CD4-positive, alpha-beta T cell treated with Interleukin-6 at 100 ng/mL for 8 hours (primary cell): Measurements from ENCODE around the gene MARCHF3.
"Not testable (repeated sequence)": the region's sequence is repeated elsewhere in the genome, so short reads cannot be mapped to it uniquely, and the experiment has no call there.

Experiments
- DNase-seq: peaks from one replicate; pipeline ENCODE4 v3.0.0-alpha.2; 2020; ENCODE audit warnings: mixed read lengths, low spot score

Gene MARCHF3

DNA sequence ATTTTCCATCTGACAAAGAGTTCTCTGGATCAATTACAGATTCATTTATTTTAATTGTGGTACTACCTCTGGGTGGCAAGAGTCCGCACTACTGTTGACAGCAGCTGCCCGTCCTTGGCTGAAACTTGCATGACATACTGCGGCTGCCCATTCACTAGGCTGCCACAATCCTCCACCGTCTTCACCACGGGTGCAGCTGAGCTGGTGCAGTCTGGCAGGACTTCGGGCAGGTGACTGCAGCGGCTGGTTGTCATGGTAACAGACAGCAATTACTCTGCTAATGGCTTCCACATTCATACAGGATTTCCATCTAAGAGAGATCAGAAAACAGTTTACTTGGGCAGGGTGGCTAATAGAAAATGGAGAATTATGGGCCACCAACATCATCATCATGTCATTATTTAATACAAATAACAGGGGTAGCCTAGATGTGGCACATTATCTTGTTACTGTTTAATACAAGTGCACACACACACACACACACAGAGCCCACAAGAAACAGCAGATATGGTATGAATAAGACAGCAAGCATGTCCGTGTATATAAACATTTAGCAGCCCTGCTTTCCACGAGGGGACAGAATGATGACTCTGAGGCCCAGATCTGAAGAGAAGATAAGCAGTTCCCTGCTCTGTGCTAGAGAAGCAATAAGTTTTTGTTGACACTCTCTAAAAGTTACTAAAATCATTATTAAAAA, 112.3 kb downstream of the MARCHF3 start:
- DNase-seq, result no peak

DNA sequence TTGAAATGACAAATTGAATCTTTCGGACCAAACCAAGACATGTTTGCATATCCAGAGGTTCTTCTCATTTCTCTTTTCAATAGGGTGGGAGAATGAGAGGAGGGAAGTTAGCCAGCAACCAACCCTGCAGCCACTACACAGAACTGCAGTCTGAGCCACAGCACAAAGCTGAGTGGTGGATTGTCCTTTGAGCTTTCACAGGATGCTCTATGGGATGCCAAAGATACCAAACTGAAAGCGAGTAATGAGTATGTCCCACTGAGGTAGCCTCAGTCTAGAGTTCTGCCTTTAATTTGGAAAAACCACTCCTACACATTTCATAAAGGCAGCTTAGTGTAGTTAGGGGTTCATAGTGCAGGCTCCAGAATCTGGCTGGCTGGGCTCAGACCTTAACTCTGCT, 114.9 kb downstream of the MARCHF3 start:
- no peak for DNase-seq

DNA sequence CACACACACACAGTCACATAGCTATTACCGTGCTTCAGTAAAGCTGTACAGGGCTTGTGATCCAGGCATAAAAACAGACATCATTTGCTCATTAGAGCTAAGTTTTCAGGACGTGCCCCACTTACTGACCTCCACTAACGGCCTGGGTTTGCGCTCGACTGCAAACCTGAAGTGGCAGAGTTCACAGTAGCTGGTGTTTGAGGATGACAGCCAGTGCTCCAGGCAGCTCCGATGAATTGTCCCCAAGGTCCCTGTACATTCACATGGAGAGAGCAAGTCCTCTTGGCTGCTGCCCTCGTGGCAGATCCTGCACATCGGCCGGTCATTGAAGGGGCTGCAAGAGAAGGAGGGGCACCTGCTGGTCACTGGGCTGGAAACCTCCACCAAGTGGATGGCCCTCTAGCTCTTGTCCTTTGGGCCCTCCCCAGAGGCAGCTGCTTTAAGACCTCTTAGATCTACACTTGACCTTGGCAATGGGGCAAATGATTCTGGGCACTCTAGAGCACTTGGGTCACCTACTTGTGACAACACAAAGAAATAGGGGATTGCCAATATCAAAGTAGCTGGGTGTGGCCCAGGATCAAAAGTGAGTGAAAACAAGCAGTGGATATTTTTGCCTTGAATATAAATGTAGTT, 115.4 kb downstream of the MARCHF3 start:
- DNase-seq, result no peak

DNA sequence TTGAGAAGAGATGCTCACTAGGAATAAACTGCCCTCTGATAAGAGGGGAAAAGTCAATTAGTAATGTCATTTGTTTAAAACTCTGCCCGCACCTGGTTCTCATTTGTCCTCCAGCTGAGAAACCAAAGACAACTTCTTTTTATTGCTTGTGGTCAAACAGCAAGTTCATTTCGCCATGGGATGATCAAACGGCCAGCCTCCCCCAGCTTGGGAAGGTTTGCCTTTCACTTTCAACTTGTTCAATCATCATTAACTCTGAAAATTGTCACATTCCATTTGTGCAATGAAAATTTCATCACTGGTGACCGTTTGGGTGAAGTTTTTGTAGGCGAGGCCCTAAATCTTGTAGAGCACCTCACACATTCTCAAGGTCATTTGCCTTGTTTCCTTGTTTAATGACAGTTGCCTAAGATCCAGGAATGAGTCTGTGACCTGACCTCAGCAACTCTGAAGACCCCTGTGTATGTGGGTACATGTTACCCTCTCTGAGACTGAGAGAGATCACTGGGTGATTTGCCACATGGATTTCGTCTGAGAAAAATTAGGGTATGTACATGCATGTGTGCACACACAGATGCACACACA, 117.7 kb downstream of the MARCHF3 start:
- no peak for DNase-seq

DNA sequence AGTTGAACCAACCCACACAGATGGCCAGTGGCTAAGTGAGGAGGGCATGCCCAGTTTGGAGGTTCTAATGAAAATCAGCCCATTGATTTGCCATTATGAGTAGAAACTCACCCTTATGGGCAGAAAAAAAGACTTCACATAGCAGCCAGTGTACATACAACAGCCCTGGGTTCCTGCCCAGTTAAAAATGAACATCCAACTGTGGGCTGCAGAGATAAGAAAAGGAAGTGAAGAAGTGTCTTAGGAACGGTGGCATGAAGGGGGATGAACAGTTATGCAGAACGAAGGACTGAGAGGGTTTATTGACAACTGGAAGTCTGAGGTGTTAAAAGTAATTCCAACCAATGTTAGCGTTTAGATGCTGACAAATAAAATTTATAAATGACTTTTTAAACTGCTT, 118.4 kb downstream of the MARCHF3 start:
- DNase-seq, result no peak

DNA sequence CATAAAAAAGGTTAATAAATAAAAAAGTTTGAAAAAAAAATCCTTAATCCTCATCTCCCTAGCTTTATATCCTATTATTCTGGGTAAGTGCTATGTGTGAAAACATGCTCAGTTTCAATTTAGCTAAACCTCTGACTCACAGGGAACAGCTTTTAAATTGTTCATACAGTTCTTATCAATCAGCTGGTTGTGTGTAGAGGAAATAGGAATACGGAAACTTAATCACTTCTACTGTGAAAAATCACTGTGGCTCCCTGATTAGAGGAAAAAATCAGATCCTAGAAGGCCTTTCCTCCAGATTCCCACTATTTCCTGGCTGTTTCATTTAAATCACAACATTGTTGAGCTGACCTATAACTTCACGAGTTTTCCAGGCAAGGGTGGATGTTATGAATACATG, 120.5 kb downstream of the MARCHF3 start:
- DNase-seq, result no peak

DNA sequence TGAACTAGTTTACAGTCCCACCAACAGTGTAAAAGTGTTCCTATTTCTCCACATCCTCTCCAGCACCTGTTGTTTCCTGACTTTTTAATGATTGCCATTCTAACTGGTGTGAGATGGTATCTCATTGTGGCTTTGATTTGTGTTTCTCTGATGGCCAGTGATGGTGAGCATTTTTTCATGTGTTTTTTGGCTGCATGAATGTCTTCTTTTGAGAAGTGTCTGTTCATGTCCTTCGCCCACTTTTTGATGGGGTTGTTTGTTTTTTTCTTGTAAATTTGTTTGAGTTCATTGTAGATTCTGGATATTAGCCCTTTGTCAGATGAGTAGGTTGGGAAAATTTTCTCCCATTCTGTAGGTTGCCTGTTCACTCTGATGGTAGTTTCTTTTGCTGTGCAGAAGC, 126.0 kb downstream of the MARCHF3 start:
- DNase-seq, result not testable (repeated sequence)

DNA sequence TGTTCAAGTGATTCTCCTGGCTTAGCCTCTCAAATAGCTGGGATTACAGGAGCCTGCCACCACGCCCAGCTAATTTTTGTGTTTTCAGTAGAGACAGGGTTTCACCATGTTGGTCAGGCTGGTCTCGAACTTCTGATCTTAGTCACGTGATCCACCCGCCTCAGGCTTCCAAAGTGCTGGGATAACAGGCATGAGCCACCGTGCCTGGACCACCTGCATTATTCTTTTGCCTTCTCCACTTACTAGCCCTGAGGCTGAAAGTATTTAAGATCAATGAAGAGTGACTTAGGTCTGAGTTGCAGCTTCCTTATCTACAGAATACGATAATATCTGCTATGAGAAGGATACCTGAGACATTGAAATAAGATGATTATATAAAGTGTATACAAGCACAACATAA, 129.6 kb downstream of the MARCHF3 start:
- no peak for DNase-seq

DNA sequence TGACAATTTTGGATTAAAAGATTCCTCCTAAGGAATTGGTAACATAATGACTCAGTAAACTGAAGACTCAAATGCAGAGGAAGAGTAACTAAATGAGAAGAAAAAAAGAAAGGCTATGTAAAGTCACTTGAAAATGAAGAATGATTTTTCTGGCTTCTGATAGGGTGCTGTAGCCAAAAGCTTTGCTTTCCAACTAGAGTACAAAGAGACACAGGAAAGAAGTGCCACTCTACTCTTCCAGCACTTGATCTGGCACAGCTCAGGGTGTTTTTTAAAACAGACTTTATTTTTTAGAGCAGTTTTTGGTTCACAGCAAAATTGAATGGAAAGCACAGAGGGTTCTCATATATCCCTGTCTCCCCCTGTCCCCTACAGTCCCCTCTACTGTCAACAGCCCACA, 130.9 kb downstream of the MARCHF3 start:
- no peak for DNase-seq

DNA sequence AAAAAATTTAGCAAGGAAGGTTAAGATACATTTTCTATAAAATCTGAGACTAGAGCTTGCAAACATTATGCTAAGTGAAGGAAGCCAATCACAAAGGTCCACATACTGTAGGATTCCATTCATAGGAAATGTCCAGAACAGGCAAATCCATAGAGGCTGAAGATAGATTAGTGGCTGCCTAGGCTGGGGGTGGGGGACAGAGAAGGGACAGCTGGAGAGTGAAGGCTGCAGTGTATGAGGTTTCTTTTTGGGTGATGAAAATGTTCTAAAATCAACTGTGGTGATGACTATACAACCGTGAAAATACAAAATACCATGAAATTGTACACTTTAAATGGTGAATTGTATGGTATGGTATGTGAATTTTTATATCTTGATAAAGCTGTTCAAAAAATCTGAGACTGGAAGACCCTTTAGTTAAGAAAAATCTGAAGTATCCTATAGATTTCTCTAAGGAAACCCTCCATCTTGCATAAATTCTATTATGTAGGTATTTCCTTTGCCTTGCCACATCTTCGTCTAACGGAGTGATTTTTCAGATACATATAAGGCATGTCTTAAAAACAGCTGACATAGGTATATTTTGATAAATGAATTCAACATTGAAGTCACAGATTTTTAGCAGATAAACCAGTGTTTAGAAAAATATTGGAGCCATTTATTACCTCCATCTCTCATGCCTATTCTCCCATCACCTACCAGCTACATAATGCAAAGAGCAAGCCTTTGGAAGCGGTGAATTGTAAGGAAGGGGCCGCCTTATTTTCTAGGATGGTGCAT, 132.3 kb downstream of the MARCHF3 start:
- DNase-seq, result no peak

DNA sequence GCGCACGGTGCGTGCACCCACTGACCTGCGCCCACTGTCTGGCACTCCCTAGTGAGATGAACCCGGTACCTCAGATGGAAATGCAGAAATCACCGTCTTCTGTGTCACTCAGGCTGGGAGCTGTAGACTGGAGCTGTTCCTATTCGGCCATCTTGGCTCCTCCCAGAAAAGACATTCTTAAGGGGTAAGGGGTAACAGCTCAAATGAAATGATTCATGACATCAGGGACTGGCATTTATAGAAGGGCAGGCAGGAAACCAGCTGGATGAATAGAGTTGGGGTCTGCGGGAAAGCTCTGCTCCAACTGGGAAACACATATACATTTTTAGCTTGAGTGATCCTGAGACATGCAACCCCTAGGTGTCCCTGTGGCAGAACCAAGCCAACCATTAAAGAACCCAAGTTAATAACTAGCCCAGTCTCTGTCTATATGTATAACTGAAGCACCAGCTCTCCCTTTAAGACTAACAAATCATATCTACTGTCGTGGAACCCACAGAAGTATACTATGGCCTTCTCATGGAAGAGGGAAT, 134.1 kb downstream of the MARCHF3 start:
- DNase-seq, result no peak

DNA sequence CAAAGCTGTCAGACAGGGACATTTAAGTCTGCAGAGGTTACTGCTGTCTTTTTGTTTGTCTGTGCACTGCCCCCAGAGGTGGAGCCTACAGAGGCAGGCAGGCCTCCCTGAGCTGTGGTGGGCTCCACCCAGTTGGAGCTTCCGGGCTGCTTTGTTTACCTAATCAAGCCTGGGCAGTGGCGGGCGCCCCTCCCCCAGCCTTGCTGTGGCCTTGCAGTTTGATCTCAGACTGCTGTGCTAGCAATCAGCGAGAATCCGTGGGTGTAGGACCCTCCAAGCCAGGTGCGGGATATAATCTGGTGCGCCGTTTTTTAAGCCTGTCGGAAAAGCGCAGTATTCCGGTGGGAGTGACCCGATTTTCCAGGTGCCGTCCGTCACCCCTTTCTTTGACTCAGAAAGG, 134.6 kb downstream of the MARCHF3 start:
- DNase-seq, result not testable (repeated sequence)

DNA sequence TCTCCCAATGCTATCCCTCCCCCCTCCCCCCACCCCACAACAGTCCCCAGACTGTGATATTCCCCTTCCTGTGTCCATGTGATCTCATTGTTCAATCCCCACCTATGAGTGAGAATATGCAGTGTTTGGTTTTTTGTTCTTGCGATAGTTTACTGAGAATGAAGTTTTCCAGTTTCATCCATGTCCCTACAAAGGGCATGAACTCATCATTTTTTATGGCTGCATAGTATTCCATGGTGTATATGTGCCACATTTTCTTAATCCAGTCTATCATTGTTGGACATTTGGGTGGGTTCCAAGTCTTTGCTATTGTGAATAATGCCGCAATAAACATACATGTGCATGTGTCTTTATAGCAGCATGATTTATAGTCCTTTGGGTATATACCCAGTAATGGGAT, 139.9 kb downstream of the MARCHF3 start:
- not testable (repeated sequence) for DNase-seq

DNA sequence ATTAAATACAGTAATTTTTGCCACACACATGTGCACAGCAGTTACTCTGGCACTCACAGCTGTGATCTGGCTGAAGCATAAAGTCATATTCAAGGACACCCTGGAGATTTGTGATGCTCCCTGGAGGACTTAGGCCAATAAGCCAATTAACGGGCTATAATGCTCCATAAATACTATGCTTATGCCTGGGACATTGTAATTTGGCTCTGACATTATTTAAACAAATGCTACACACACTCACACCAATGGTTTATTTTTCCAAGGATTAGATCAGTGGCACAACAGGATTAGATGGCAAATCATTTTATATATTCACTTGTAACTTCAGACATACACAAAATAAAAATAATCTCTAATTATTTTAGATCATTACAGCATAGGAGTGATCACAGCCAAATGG, 142.2 kb downstream of the MARCHF3 start:
- no peak for DNase-seq

DNA sequence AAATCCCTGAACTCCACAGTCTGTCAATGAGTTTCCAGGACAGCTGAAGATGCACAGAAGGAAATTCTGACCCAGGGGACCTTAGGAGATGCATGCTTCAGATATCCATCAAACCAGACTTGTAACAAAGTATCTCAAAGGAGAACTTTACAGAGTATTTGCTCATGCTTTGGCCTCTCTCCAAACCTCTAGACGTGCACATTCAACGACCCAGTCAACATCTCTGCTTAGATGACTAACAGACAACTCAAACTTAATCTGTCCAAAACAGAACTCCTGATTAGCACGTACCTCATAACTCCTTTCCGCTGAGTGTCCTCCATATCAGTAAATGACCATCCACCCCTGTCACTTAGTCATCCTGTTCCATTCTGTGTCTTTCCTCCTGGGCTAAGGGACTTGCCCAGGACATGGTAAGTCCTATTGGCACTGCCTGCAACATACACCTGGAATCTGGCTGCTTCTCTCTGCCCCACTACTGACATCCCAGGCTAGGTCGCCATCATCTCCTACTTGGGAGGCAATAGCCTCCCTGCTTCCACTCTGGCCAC, 146.0 kb downstream of the MARCHF3 start:
- no peak for DNase-seq

DNA sequence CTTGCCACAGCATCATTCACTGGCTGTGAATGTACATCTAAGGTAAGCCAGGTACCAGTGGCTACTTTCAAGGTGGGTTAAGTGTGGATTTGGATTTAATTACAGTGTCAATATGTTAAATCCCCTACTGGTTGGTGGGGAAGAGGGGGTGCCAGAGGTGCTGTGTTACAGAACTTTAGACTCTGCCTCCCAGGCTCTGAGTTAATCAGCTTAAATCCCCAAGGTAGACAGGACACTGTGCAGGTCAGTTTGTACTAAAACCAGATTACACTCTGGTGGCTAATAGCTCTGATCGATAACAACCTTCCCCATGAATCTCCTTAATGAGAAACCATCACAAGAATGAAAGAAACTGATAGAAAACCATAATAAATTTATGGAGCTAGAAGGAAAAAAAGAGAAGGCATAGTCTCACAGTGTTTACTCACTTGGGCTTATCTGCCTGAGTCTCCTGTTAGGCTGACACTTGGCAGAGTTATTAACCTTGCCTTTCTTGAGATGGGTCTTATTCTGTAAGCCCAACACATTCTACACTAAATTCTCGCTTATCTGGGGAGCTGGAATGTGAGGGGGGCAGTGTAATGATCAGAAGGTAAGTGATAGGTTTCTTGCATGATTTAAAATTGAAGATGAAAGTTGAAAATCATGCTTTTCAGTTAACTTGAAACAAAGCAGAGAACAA, 146.7 kb downstream of the MARCHF3 start:
- no peak for DNase-seq

DNA sequence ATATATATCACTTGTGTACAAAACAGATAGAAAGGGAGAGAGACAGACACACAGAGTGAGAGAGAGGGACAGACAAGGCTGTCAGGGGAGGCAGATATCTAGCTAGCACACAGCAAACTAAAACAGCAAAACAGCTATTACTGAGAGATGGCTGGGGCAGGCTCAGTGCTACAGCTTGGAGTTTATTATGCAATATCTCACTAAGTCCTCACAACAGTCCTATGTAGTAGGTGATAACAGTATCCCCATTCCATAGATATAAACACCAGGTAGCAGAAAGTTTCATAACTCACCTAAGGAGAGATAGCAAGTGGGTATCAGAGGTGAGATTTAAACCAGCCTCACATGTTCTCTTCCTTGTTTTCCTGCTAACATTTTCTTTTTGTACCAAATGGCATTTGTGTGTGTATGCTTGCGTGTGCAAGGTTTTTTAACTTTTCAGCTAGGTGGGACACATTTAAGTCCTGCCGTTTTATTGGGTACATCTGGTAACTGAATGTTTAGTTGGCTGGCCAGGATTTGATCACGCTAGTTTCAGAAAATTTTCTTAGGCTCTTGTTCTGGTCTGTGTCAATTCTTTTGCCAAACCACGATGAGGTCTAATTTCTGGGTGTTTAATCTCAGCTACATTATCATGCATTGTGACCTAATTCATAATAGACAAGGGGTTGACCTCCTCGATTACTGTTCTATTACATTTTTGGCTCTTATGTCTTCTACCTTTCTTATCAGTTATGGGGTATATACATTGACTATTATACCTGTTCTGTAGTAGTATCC, 148.3 kb downstream of the MARCHF3 start:
- DNase-seq, result no peak

DNA sequence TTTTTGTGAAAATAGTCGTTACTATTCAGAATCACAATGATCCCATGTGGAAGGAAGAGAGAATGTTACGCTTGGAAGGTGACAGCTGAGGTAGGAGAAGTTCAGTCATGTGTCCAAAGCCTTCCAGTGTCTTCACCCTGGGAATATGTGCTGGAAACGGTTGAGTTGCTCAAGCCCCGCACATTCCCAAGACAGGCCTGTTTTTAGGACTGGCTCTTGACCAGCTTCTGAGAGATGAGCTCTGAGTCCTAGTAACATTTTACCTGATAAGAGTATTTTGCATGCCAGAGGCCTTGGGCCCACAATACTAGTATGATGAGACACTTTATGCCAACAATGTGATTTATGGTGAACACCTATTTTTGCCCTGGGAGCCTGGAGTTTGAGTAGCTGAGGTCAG, 151.7 kb downstream of the MARCHF3 start:
- DNase-seq, result no peak

DNA sequence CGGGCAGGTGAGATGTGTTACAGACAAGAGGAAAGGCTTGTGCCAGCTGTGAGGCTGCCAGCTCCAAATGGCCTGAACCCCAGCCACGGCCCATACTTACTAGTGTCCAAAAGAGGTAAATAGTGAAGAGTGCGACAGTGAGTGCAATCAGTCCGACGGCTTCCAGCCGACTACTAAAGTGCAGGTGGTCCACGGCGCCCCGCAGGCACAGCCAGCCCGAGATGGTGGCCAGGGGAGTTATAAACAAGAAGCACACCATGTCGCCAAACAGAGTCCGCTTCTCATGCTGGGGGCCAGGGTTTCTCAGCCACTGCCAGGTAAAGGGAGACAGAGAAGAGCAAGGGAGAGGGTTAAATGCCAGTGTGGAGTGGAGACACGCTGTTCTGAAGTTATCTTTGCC, 152.3 kb downstream of the MARCHF3 start:
- DNase-seq, result no peak

DNA sequence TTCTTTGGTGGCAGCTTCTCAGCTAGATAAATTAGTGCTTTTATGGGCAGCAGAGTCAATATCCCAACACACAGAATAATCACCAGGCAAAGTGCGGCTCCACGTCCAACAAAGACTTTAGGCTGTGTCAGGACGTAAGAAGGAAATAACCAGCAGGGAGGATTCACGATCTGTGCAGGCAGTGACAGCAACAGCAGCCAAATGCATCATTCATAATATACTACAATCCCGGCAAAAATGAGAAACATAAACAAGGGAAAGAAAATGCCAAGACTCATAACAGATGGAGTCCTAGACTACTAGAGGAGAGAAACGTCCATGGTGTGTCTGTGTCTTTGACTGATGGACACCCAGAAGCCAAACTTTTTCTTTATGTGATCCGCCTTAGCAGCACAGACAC, 152.8 kb downstream of the MARCHF3 start:
- no peak for DNase-seq

DNA sequence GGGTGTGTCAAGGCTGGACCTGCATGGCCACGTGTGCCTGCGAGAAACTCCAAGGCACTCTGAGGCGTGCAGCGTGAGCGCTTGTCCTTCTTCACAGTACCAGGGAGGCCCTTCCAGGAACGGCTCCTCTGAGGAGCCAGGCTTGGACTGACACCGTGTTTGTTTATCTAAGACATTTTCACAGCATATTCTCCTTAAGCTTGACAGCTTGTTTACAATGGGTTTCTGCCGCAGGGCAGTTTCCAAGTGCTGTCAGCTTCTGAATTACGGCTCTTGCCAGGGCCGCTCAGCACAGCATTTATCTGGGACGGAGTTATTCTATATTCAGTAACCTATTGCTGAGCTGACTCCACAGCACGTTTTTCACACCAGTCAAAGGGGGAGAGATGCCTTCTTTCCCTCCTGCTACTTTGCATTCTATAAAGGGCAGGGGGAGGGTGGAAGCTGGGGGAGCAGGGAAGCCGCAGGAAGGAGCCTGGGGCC, 155.0 kb downstream of the MARCHF3 start:
- no peak for DNase-seq
